Colonic mucosa (tissue), 4 donors: Measurements from ENCODE around the gene BANP. TPM values are rescaled to one million over a fixed set of nuclear protein-coding genes. Genes with fewer than 3 reads are reported as not detected.

ENCODE experiments used
- DNase-seq: peaks from one replicate; pipeline ENCODE4 v3.0.0-alpha.2; 2020
- H3K27ac ChIP-seq: fragments of 200-600 bp; one replicate; pipeline ENCODE4 v1.8.0; 2021
- H3K27me3 ChIP-seq: fragments of 200-600 bp; one replicate; pipeline ENCODE4 v1.8.0; 2021
- H3K36me3 ChIP-seq: fragments of 200-600 bp; one replicate; pipeline ENCODE4 v1.8.0; 2021
- H3K4me1 ChIP-seq: fragments of 200-600 bp; one replicate; pipeline ENCODE4 v1.8.0; 2021; ENCODE audit warnings: mild to moderate bottlenecking
- H3K4me3 ChIP-seq: fragments of 200-600 bp; one replicate; pipeline ENCODE4 v1.8.0; 2021
- H3K9ac ChIP-seq, 2 donors: one replicate each; pipeline ENCODE4 v1.7.0; 2013; ENCODE audit warnings: control low read depth in 2 of 2, low read depth in 2 of 2, low read length in 2 of 2
- H3K9me3 ChIP-seq: fragments of 200-600 bp; one replicate; pipeline ENCODE4 v1.8.0; 2021
- intact Hi-C: fragments of 100-400 bp; cut with DNase I; formaldehyde crosslinking; loops from one replicate; pipeline ENCODE4 v1.14.1; 2022
- total RNA-seq, 2 donors: library from RNA; stranded (reverse); fragmentation: NEBNext Ultra II Directional in 1 of 2; extraction: Animal tissue kit (Norgen Biotek cat#: 25700) in 1 of 2; gene quantifications; one replicate each; pipeline ENCODE4 v1.2.1, GENCODE V29; 2021
- TF ChIP-seq, protein P1 (sequence below): fragments of 200-600 bp; IDR thresholded peaks from one replicate; pipeline ENCODE4 v1.8.0; 2022; ENCODE audit warnings: antibody characterized with exemption, mild to moderate bottlenecking
- donor health status: healthy.
- donor health status: DM: no; HTN: no; CAD: no.
- donor health status: DM: no; HTN: no; CAD: no.

BANP gene
- total RNA-seq, 2 donors from 2014 or later = 18.6 to 29.7 TPM

DNA sequence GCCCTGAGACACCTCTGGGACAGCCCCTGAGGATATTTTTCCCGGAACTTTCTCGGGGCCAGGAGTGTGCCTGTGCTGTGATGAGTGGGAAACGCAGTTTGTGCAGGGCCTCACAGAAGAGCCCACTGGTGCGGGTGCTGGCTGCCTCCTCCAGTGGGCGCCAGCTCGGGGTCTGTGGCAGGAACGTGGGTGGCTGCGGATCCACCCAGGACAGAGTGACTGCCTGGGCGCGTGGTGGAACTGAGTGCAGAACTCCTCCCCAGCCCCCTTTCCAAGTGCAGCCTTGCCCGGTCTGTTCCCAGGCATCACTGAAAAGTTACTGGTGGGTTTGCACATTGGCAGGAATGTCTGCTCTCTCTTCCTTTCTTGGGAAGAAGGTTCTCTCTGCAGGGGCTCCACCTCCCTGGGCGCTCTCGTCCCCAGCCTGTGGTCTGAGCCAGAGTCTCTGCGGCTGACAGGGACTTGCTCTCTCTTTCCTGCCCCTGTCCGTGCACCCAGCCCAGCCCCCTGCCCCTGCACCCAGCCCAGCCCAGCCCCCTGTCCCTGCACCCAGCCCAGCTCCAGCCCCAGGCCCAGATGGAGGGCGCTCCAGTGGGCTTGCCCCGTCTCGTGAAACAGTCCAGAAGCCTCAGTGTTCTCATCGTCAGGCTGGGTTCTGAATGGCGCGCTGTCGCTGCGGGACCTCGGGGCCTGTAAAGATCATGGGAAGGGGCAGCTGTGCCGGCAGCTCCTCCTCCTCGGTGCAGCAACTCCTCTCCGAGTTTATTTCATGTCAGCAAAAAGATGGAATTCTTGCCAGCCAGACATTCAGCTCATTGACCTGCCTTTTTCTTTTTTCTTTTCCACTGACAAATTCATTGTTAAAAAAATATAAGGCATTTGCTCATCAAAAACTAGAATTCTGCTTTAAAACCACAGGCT is 117.5 kb downstream of the BANP start:
- Histone ChIP-seq H3K9ac (no peak overlapping the region), H3K4me1 (no peaks in the 10 kb centered on the region), H3K27ac (no peak overlapping the region), H3K9me3 (no peaks in the 10 kb centered on the region), H3K4me3 (no peak overlapping the region), H3K36me3 (no peaks in the 10 kb centered on the region), H3K27me3 (no peaks in the 10 kb centered on the region)
- intact Hi-C loops = no loop called here
- DNase-seq = no peak
- TF ChIP-seq, protein P1, sequence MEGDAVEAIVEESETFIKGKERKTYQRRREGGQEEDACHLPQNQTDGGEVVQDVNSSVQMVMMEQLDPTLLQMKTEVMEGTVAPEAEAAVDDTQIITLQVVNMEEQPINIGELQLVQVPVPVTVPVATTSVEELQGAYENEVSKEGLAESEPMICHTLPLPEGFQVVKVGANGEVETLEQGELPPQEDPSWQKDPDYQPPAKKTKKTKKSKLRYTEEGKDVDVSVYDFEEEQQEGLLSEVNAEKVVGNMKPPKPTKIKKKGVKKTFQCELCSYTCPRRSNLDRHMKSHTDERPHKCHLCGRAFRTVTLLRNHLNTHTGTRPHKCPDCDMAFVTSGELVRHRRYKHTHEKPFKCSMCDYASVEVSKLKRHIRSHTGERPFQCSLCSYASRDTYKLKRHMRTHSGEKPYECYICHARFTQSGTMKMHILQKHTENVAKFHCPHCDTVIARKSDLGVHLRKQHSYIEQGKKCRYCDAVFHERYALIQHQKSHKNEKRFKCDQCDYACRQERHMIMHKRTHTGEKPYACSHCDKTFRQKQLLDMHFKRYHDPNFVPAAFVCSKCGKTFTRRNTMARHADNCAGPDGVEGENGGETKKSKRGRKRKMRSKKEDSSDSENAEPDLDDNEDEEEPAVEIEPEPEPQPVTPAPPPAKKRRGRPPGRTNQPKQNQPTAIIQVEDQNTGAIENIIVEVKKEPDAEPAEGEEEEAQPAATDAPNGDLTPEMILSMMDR = no peak

DNA sequence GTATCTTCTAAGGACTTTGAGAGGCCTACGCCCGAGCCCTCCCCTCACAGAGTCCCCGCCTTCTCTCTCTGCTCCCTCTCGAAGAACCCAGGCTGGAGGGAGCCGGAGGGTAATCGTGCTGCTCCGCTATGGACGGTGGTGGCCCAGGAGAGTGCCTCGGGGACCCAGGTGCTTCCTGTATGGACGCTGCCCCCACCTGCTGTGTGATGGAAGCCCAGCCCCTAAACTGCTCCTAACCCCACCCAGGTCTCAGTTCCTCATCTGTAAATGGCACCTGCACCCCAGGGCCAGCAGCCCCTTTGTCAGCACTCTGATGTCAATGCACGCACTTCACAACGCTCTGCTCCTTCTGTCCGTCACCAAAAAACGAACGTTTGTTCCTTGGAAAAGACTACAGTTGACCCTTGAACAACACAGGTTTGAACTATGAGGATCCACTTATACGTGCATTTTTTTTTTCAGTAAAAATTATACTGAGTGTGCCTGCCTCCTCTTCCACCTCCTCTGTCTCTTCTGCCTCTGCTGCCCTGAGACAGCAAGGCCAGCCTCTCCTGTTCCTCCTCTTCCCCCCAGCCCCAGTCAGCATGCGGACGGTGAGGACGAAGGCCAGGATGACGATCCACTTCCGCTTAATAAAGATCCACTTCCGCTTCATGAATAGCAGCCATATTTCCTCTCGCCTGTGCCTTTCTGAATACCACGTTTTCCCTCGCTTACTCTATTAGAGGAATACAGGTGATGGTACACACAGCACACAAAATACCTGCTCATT is 118.3 kb downstream of the BANP start:
- no peak for DNase-seq
- no peaks in the 10 kb centered on the region for H3K9me3 ChIP-seq
- H3K27ac ChIP-seq = no peak overlapping the region
- H3K4me3 ChIP-seq = no peak overlapping the region
- H3K36me3 ChIP-seq = no peaks in the 10 kb centered on the region
- intact Hi-C loops = no loop called here
- H3K9ac ChIP-seq = no peak overlapping the region
- no peaks in the 10 kb centered on the region for H3K4me1 ChIP-seq
- H3K27me3 ChIP-seq = no peaks in the 10 kb centered on the region
- TF ChIP-seq, protein P1 = no peak

DNA sequence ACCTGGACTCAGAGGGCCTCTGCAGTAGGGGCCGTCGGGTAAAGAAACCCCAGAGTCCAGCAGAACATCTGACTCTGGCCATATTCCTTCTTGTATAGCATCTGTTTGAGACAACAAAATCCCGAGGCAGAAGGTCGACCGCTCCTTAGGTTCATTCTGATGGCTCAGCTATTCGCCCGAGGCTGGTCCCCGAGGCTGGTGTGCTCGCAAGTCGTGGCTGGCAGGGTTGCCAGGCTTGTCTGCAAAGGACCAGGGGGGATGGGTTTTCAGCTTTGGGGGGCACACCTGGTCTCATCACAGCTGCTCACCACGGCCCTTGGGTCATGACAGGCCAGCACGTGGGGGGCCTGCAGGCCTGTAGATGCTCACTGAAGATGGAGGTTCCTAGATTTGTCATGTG is 119.1 kb downstream of the BANP start:
- H3K27ac ChIP-seq = no peak overlapping the region
- no peaks in the 10 kb centered on the region for H3K9me3 ChIP-seq
- no peak overlapping the region for H3K9ac ChIP-seq
- TF ChIP-seq, protein P1 = no peak
- intact Hi-C loops = no loop called here
- H3K36me3 ChIP-seq = no peaks in the 10 kb centered on the region
- H3K4me3 ChIP-seq = no peak overlapping the region
- H3K4me1 ChIP-seq = no peaks in the 10 kb centered on the region
- DNase-seq = no peak
- no peaks in the 10 kb centered on the region for H3K27me3 ChIP-seq

DNA sequence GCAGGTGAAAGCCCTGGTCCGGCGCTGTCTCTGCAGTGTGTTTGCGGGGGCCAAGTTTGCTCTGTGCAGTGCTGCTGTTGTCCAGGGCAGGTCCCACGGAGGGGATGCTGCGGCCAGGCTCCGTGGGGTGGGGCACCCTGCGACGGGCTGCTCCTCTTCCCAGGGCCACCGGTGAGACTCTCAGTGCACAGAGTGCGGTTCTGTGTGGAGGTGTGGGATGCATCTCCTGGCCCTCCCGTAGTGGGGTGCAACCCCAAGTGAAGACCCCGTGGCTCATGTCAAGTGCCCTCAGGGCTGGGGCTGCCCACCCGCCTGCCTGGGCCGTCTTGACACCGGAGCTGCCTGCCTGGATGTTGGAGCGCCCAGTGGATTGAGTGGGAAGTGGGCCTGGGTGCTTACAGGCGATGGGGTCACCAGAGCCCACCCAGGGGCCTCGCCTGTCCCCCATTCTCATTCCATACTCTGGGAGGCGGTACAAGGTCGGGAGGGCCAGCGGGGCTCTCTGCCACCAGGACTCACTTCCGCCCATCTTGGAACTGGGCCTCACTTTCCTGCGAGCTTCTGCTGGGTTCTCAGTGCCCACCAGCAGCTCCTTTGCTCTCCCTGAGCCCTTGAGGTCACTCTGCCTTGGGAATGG is 119.9 kb downstream of the BANP start:
- Histone ChIP-seq H3K36me3 (no peaks in the 10 kb centered on the region), H3K4me3 (no peak overlapping the region), H3K27ac (no peak overlapping the region), H3K27me3 (no peaks in the 10 kb centered on the region), H3K4me1 (no peaks in the 10 kb centered on the region), H3K9ac (no peak overlapping the region), H3K9me3 (no peaks in the 10 kb centered on the region)
- TF ChIP-seq, protein P1 = no peak
- DNase-seq = no peak
- intact Hi-C loops = no loop called here

DNA sequence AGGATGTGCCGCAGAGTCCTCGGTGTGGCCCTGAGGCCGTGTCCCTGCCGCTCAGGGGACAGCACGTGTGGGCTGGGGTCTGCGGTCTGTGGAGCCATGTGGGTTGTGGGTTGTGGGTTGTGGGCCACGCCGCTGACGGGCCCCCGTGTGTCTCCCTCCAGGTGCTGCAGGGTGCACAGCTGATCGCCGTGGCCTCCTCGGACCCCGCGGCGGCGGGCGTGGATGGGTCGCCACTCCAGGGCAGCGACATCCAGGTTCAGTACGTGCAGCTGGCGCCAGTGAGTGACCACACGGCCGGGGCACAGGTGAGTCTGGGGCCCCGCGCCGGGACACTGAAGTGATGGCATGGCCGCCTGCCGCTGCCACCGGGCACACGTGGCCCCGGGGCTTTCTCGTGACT is 120.7 kb downstream of the BANP start:
- no peak for DNase-seq
- Histone ChIP-seq H3K4me1 (no peaks in the 10 kb centered on the region), H3K9ac (no peak overlapping the region), H3K27me3 (no peaks in the 10 kb centered on the region), H3K36me3 (no peaks in the 10 kb centered on the region), H3K9me3 (no peaks in the 10 kb centered on the region), H3K27ac (no peak overlapping the region), H3K4me3 (no peak overlapping the region)
- TF ChIP-seq, protein P1 = no peak
- intact Hi-C loops = no loop called here
